ENCODE results near the gene ADGRD2.

Gene ADGRD2

DNA sequence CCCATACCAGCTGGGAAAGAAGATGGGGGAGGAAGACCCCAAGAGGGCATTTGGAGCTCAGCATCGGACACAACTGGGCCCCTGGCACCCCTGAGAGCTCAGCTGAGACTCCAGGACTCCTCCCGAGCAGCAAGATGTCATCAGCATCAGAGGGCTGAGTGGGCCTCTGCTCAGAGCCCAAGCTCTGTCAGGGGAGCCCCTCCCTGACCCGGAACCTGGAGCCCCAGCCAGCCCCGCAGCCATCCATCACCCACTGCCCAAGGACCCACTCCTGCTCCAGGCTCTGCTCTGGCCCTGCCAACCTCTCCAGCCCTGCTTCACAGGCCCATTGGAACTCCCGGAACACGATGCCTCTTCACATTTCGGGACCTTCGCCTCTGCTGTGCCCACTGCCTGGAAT, 47.2 kb downstream of the ADGRD2 start:
- H3K4me3 ChIP-seq (ENCODE audit: low read length): no peak overlapping the region
- no peak for TF ChIP-seq ZNF274 (IDR thresholded peaks at IDR 0.05; ENCODE audit: low read depth, low read length)

DNA sequence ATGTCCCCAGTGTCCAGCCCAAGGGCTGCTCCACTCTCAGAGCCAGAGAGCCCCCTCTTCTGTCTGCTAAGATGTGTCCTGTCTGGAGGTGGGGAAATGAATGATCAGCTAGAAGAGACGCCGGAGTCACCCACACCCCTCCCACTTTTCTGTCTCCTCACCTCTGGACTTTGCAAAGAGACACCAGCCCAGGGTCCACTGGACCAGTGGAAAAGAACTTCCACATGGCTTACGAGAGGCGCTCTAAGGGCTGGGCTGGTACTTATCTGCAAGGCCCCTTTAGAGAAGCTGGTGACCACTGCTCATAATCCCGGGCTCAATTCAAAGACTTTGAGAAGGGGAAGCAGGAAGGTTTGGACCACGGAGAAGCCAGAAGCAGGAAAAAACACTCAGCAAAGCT, 47.8 kb downstream of the ADGRD2 start:
- H3K4me3 ChIP-seq (ENCODE audit: low read length): no peak overlapping the region
- no peak for TF ChIP-seq ZNF274 (IDR thresholded peaks at IDR 0.05; ENCODE audit: low read depth, low read length)

DNA sequence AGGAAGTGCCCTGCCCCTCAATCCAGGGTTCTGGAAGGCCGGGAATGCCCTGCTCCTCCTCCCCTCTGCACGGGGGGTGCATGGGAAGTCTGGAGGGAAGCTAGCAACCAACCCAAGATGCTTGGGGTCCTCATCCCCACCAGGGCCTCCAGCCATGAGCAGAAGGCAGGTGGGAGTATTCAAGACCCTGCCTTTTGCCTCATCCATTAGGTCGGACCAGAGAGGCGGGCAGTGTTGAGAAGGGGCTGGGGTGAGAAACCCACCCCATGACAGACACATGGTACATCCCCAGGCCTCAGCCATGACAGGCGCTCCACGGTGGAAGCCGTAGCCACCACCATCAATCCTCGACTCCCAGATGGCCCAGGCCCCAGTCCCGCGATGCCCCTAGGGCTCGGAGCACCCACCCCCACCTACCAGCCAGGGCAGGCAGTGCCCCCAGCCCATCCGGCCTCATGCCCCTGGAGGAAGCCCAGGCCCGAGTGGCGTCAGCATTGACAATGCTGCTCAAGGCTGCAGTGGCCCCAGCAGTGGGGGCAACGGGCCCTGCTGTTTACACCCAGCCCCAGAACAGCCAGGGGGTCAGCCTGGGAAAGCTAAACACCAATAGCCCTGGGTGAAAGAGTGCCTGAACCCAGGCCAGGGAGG, 48.4 kb downstream of the ADGRD2 start:
- TF ChIP-seq ZNF274 (IDR thresholded peaks at IDR 0.05; ENCODE audit: low read depth, low read length): no peak
- no peak overlapping the region for H3K4me3 ChIP-seq (ENCODE audit: low read length)

DNA sequence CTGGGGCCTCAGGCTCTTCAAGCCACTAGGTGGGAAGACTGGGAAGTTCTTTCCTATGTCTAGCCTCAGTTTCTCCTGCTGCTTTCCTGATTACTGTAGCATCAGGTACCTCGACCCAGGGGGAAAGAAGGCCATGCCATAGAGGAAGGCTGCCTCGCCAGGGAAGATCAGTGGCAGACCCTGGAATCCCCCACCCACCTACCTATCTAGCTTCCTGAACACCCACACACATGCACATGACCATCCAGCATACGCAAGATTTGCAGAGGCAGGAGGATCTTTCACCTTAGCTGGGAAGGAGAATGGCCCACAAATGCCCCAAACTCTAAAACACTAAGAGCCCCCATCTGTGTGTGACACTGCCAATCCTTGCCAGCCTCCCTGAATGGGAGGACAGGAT, 49.0 kb downstream of the ADGRD2 start:
- no peak overlapping the region for H3K4me3 ChIP-seq (ENCODE audit: low read length)
- no peak for TF ChIP-seq ZNF274 (IDR thresholded peaks at IDR 0.05; ENCODE audit: low read depth, low read length)

DNA sequence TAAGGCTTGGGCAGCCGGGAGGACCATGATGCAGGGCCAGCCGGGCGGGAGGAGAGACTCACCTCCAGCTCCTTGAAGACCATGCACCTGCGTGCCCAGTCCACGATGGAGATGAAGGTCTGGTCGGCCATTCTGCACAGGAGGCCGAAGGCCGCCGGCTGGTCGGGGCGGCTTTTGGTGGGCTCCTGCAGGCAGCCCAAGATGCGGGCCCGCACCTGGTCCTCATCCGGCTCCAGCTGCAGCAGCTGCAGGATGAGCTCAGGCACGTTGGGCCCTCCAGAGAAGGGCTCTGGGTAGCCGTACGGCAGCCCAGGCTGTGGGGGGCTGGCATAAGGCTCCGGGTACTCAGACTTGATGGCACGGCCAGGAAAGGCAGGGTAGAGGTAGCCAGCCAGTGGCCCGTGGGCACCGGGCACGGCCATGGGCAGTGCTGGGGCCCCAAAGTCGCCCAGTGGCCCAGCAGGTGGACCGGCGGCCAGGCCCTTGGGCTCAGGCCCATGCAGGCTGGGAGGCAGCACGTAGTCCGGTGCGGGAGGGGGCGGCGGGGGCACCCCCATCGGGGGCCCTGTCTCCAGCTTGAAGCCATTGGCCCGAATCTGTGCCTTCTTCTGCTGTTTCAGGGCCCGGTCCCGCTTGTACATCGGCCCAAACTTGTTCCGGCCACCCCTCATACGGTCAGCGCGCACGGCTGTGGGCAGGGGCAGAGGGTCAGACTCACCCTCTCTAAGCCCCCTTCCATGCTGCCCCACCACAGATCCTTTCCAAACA, 50.0 kb downstream of the ADGRD2 start:
- H3K4me3 ChIP-seq (ENCODE audit: low read length): no peak overlapping the region
- no peak for TF ChIP-seq ZNF274 (IDR thresholded peaks at IDR 0.05; ENCODE audit: low read depth, low read length)

DNA sequence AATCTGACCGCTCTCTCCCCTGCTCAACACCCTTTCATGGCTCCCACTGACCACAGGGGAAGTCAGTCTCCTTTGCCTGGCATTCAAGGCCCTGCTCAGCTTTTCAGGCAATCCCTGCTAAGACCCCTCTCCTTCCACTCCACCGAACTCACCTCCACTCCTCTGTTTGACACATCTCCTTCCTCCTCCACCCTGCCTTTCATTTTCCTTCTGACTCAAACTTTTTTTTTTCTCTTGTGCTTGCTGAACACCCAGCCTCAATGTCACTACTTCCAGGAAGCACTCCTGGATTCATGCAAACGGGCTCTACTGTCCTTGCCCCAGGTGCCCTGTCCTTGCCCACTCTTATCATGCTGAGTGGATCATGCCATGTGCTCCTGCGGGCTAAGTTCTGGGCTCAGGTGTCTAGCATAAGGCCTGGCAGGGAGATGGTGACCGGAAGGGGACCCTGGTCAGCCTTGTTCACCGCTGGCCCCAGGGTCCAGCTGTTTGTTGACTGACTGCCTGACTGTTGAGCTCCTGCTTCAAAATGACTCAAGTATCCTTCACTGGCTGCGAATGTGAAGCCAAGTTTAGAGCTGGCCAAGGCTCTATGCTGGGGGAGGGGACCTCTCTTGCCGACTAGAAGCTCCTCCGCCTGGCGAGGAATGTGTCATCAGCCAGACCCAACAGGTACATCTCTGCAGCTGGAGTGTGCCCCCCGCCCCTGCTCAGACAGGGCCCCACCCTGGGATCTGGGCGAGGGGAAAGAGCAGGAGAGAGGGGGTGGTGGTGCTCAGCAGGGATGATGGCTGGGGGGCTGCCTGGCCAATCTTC, 50.8 kb downstream of the ADGRD2 start:
- no peak for TF ChIP-seq ZNF274 (IDR thresholded peaks at IDR 0.05; ENCODE audit: low read depth, low read length)
- no peak overlapping the region for H3K4me3 ChIP-seq (ENCODE audit: low read length)

DNA sequence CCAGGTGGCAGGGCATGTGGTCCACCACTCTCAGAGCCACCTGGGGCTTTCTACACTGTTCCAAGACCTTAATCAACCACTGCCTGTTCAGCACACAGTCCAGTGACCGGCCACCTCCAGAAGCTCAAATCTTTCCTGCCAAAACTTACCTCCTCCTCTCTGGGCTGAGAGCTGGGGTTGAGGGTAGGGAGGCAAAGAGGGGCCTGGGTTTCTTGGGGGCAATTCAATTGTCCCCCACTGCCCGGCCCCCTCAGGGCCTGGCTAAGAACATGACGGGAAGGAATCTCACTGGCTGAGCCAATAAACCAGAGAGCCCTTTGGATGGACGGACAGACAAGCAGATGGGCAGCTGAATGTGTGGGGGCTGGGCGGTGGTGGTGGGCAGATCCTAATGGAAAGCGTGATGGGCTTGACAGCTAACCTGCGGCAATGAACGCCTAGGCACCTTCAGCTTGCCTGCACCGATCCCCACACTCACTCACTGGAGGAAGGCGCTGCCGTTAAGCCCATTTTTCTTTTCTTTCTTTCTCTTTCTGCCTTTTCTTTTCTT, 51.6 kb downstream of the ADGRD2 start:
- TF ChIP-seq ZNF274 (IDR thresholded peaks at IDR 0.05; ENCODE audit: low read depth, low read length): no peak
- no peak overlapping the region for H3K4me3 ChIP-seq (ENCODE audit: low read length)

DNA sequence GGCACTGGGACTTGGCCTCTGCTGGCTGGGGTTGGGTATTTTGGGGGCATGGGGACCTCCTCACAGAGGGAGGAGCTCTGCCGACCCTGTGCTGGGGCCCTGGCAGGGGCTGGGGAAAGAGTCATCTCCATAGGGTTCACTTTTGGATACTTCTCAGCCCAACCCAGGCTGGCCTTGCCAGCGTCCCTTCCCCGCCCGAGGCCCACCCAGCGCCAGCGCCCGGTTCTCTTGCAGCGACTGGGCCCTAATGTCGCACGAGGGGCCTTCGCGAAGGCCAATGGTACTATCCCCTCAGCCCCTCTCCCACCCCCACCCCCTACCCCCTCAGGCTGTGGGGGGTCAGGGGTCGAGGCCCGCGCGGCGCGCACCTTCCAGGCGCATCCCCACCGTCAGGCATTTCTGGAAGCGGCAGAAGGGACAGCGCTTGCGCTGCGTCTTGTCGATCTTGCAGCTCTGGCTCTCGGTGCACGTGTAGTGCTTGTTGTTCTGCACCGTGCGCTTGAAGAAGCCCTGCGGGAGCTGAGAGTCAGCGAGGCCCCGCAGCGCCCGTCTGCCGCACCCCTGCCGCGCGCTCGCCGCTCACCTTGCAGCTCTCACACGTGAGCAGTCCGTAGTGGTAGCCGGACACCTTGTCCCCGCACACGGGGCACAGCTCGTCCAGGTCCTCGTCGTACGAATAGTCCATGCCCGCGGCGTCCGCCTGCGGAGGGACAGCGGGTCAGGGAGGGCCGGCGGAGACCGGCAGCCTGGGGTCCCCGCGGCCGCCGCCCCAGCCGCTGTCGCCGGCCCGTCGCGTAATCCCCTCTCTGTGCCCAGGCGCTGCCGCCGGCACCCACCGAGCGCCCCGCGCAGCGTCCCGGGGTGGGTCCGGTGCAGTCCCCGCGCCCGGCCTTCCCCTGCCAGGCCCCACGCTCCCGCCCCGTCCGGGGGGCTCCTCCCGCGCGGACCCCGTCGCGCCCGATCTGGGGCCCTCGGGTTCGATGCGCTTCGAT, 52.8 kb downstream of the ADGRD2 start:
- no peak for TF ChIP-seq ZNF274 (IDR thresholded peaks at IDR 0.05; ENCODE audit: low read depth, low read length)
- no peak overlapping the region for H3K4me3 ChIP-seq (ENCODE audit: low read length)

DNA sequence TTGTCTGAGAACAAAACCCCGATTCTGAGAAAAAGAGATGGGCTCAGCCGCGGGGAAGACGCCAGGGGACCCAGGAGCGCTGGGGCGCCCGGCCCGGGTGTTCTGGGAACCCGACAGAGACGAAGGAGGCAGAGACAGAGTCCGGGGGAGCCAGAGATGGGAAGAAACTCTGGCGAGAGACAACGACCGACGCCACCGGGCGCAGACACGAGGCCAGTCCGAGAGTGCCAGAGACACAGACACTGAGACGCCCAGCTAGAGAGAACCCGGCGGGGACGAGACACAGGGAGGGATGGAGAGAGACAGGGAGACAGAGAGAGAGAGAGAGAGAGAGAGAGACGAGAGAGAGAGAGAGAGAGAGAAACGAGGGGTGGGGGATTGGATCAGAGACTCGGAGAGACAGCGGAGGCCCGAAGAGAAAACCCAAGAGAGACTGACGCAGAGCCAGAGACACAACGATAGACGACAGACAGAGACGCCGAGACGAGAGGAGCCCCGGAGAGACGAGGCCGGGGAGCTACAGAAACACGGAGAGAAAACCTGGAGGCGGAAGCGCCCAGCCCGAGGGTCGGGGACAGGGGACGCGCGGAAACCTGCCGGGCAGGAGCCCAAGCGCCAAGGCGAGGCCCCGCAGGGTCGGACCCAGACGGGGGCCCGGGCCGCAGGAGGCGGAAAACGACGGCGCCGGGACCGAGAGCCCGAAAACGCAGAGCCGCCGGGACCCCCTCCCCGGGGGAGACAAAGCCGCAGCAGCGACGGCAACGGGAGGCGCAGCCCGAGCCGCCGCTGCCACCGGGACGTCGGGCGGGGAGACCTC, 53.7 kb downstream of the ADGRD2 start:
- no peak for TF ChIP-seq ZNF274 (IDR thresholded peaks at IDR 0.05; ENCODE audit: low read depth, low read length)
- no peak overlapping the region; the same call in 1 of the 2 replicates for H3K4me3 ChIP-seq (ENCODE audit: low read length)

DNA sequence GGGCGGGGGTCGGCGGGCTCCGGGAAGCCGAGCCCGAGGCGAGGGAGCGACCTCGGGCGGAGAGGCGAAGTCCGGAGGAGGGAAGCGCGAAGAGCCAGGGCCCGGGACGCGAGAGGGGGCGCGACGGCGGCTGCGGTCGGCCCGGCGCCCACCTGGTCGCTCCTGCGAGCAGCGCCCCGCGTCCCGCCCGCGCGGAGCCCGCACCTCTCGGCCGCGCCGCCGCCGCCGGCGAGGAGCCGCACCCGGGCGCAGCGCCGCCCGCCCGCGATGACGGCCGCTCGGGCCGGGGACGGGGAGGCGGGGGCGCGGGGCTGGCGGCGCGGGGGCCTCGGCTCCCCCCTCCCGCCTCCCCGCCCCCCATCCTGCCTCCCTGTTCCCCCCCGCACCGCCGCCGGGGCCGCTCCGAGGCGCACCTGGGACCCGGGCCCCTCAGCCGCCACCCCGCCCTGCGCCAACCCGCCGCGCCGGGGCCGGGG, 54.3 kb downstream of the ADGRD2 start:
- H3K4me3 ChIP-seq (ENCODE audit: low read length): no peak overlapping the region; the same call in 1 of the 2 replicates
- TF ChIP-seq ZNF274 (IDR thresholded peaks at IDR 0.05; ENCODE audit: low read depth, low read length): no peak

DNA sequence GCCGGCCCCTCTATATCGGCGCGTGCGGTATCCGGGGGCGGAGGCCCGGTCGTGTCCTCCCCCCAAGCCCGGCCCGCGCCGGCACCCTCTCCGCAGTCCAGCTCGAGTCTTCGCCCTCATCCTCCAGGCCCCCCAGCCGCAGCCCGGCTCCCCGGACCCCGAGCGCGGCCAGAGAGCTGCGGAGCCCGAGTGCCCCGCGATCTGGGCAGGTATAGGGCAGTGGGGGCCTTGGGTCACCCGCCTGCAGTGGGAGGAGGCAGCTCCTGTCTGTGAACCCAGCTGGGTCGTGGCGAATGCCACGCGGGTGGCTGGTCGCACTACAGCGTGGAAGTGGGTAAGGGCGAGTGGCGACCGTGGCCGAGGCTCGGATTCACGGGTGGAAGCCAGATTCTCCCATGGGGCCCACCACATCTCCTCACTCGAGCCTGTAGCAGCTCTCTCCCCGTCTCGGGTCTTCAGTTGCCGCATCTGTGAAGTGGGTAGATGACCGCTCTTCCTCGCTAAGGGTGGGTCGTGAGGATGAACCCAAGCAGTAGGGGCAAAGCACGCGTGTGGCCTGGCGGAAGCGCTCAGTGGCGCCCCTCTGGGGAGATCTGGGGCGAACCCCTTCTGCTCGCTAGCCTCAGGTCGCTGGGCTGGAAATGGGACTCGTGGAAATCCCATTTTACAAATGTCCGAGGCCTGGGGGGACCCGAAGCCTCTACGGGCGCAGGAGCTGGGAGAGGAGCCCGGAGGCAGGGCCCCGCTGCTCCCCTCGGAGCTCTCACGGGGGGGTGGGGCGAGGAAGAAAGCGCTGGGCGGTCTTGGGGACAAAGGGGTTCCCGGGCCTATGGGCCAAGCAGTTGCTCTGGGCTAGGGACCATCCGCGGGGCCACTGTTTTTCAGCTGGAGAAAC, 55.0 kb downstream of the ADGRD2 start:
- no peak overlapping the region for H3K4me3 ChIP-seq (ENCODE audit: low read length)
- TF ChIP-seq ZNF274 (IDR thresholded peaks at IDR 0.05; ENCODE audit: low read depth, low read length): no peak
